ENCODE data around the gene C1orf198. TPM values are rescaled to one million over a fixed set of nuclear protein-coding genes. Genes with fewer than 3 reads are reported as not detected.

The C1orf198 gene
- total and polyA plus RNA-seq, 4 donors, result 3.9 to 11.1 (median 10.4) TPM

DNA sequence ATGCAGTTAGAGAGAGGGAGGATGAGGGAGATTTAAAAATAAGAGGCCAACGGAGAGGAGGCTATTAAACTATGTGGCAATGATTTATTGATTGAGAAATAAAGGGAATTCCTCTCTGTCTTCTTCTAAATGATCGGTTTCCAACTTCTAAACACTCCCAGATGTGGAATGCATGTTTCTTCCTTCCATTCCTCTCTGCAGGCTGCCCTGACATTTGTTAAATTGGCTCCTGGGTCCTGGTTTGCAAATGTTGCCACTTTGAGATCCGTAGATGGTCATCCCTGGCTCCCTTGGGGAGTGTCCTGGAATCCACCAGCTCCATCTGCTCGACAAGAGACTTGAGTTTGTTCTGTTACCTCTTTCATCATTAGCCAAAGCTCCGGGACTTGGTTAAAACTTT is 10.3 kb upstream of the C1orf198 start (continued):
- TF ChIP-seq FOXA2 (IDR thresholded peaks at IDR 0.05), result no peak

DNA sequence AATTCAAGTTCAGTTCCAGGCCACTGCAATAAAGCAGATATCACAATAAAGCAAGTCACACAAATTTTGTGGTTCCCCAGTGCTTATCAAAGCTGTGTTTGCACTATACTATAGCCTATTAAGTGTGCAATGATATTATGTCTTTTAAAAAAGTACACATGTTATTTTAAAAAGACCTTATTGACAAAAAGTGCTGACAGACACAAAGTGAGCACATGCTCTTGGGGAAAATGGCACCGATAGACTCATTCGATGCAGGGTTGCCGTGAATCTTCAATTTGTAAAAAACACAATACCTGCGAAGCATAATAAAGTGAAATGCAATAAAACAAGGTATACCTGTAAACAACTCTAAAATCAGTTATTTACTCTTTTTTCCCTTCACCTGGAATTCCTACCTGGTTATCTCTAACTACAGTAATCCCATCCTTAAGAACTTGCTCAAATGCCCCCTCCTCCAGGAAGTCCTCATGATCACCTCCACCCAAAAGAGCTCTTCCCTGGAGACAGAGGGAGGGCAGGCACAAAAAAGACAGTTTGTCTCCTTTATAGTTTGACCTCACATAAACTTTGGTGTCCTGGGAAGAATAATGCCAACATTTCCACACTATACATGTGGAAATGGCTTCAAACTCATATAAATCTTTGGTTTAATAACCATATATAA is 9.7 kb upstream of the C1orf198 start:
- peaks cover 0 to 4% (median 0%) of the 10 kb centered on the region in 4 donors for H3K27me3 ChIP-seq (ENCODE audit: control insufficient read depth in 4 of 4, insufficient read depth in 4 of 4, low read length in 3 of 4)
- WGBS, result 95% methylated on average over 4 of the region's 4 CpGs
- no peak for TF ChIP-seq REST (IDR thresholded peaks at IDR 0.05)
- TF ChIP-seq ATF3 (IDR thresholded peaks at IDR 0.05), result no peak
- no peak for TF ChIP-seq FOXA2 (IDR thresholded peaks at IDR 0.05)
- no peak for DNase-seq (ENCODE audit: low spot score)
- H3K27ac ChIP-seq (ENCODE audit: low read depth in 1 of 2, low read length in 2 of 2), result no peak overlapping the region
- H3K36me3 ChIP-seq (ENCODE audit: control insufficient read depth in 4 of 4, insufficient read depth in 3 of 4, low read depth in 1 of 4, low read length in 3 of 4), result no peaks in the 10 kb centered on the region
- H3K9ac ChIP-seq (ENCODE audit: low read depth in 1 of 2, low read length in 2 of 2), result no peak overlapping the region
- H3K4me1 ChIP-seq (ENCODE audit: control insufficient read depth in 4 of 4, insufficient read depth in 4 of 4, low read length in 3 of 4), result no peaks in the 10 kb centered on the region
- no peaks in the 10 kb centered on the region for H3K9me3 ChIP-seq (ENCODE audit: control insufficient read depth in 4 of 4, low read length in 3 of 4)
- no peak overlapping the region for H3K4me3 ChIP-seq (ENCODE audit: low read depth in 1 of 3, low read length in 3 of 3)

GRCh38 chr1:230877146-230877923 is 9.0 kb upstream of the C1orf198 start:
- no peaks in the 10 kb centered on the region for H3K36me3 ChIP-seq (ENCODE audit: control insufficient read depth in 4 of 4, insufficient read depth in 3 of 4, low read depth in 1 of 4, low read length in 3 of 4)
- 88% methylated on average over 14 of the region's 14 CpGs for WGBS
- no peak overlapping the region for H3K4me3 ChIP-seq (ENCODE audit: low read depth in 1 of 3, low read length in 3 of 3)
- H3K27ac ChIP-seq (ENCODE audit: low read depth in 1 of 2, low read length in 2 of 2), result no peak overlapping the region
- H3K9me3 ChIP-seq (ENCODE audit: control insufficient read depth in 4 of 4, low read length in 3 of 4), result no peaks in the 10 kb centered on the region
- DNase-seq (ENCODE audit: low spot score), result no peak
- no peak overlapping the region for H3K9ac ChIP-seq (ENCODE audit: low read depth in 1 of 2, low read length in 2 of 2)
- TF ChIP-seq SP1 (IDR thresholded peaks at IDR 0.05) (no peak), GABPA (IDR thresholded peaks at IDR 0.05 in 1 of 2, conservative IDR thresholded peaks at IDR 0.05 in 1 of 2) (no peak), RXRA (IDR thresholded peaks at IDR 0.05) (no peak), ATF3 (IDR thresholded peaks at IDR 0.05) (no peak), FOXA2 (IDR thresholded peaks at IDR 0.05) (no peak), EGR1 (IDR thresholded peaks at IDR 0.05; ENCODE audit: low read depth in 2 of 2) (no peak), REST (IDR thresholded peaks at IDR 0.05) (no peak), HNF4G (IDR thresholded peaks at IDR 0.05) (no peak), CTCF (IDR thresholded peaks at IDR 0.05; ENCODE audit: low read depth, low read length, missing input control) (no peak), YY1 (IDR thresholded peaks at IDR 0.05) (no peak), RAD21 (IDR thresholded peaks at IDR 0.05) (no peak), TAF1 (conservative IDR thresholded peaks at IDR 0.05) (no peak), HNF4A (conservative IDR thresholded peaks at IDR 0.05) (no peak), FOXA1 (IDR thresholded peaks at IDR 0.05) (no peak)
- TF ChIP-seq, protein P1, sequence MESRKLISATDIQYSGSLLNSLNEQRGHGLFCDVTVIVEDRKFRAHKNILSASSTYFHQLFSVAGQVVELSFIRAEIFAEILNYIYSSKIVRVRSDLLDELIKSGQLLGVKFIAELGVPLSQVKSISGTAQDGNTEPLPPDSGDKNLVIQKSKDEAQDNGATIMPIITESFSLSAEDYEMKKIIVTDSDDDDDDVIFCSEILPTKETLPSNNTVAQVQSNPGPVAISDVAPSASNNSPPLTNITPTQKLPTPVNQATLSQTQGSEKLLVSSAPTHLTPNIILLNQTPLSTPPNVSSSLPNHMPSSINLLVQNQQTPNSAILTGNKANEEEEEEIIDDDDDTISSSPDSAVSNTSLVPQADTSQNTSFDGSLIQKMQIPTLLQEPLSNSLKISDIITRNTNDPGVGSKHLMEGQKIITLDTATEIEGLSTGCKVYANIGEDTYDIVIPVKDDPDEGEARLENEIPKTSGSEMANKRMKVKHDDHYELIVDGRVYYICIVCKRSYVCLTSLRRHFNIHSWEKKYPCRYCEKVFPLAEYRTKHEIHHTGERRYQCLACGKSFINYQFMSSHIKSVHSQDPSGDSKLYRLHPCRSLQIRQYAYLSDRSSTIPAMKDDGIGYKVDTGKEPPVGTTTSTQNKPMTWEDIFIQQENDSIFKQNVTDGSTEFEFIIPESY (IDR thresholded peaks at IDR 0.05), result no peak
- no peaks in the 10 kb centered on the region for H3K4me1 ChIP-seq (ENCODE audit: control insufficient read depth in 4 of 4, insufficient read depth in 4 of 4, low read length in 3 of 4)
- H3K27me3 ChIP-seq (ENCODE audit: control insufficient read depth in 4 of 4, insufficient read depth in 4 of 4, low read length in 3 of 4), result peaks cover 0 to 4% (median 0%) of the 10 kb centered on the region in 4 donors
